Fibroblast of mammary gland (primary cell): ENCODE data around the gene TEAD3.

Source experiments
- DNase-seq: peaks from one replicate; pipeline ENCODE4 v3.0.0-alpha.2; 2010; ENCODE audit warnings: low read depth
- H3K4me3 ChIP-seq: 2 replicates; pipeline ENCODE4 v1.5.1; 2011; ENCODE audit warnings: low read depth, mild to moderate bottlenecking, low read length, moderate library complexity; ENCODE audit not compliant: control insufficient read depth
- CTCF ChIP-seq: conservative IDR thresholded peaks from 2 replicates; pipeline ENCODE4 v1.5.1; 2011; ENCODE audit warnings: low read depth, low read length, inconsistent platforms; ENCODE audit not compliant: control insufficient read depth, insufficient read depth

TEAD3 gene

GRCh38 chr6:35534407-35535170 is 37.7 kb upstream of the TEAD3 start:
- TF ChIP-seq CTCF, result no peak
- H3K4me3 ChIP-seq, result no peak overlapping the region
- DNase-seq, result no peak

GRCh38 chr6:35533981-35534380 is 37.1 kb upstream of the TEAD3 start:
- H3K4me3 ChIP-seq, result no peak overlapping the region
- DNase-seq, result no peak
- TF ChIP-seq CTCF, result no peak

- no peak overlapping the region for H3K4me3 ChIP-seq
- TF ChIP-seq CTCF, result no peak
Observed at GRCh38 chr6:35532126-35532525, 35.2 kb upstream of the TEAD3 start.

GRCh38 chr6:35524380-35525020 is 27.6 kb upstream of the TEAD3 start:
- DNase-seq, result no peak
- TF ChIP-seq CTCF, result no peak
- H3K4me3 ChIP-seq, result no peak overlapping the region

More at GRCh38 chr6:35532126-35532525, 35.2 kb upstream of the TEAD3 start:
- DNase-seq, result no peak

- peak overlapping the region; percentile 33 for H3K4me3 ChIP-seq
- DNase-seq, result peak; percentile 56
- TF ChIP-seq CTCF, result peak; percentile 91
Observed at GRCh38 chr6:35522660-35523658, 26.1 kb upstream of the TEAD3 start.

- no peak for TF ChIP-seq CTCF
- DNase-seq, result no peak
Observed at GRCh38 chr6:35522151-35522550, 25.3 kb upstream of the TEAD3 start.

More at GRCh38 chr6:35522151-35522550, 25.3 kb upstream of the TEAD3 start:
- no peak overlapping the region for H3K4me3 ChIP-seq
